Lower leg skin (tissue), 4 donors: ENCODE data around the gene DTD1. TPM values are rescaled to one million over a fixed set of nuclear protein-coding genes. Genes with fewer than 3 reads are reported as not detected.

Experiments
- DNase-seq, 2 donors: peaks; one replicate each; pipeline ENCODE4 v3.0.0-alpha.2; 2019; ENCODE audit warnings: low spot score in 2 of 2
- H3K4me3 ChIP-seq: fragments of 200-600 bp; sonication (generic); 2 replicates; pipeline ENCODE4 v1.5.1; 2017; ENCODE audit warnings: mild to moderate bottlenecking, low read depth; ENCODE audit not compliant: poor library complexity, severe bottlenecking
- POLR2A ChIP-seq, 2 donors: fragments of 450-650 bp; IDR thresholded peaks; one replicate each; pipeline ENCODE4 v1.6.1; 2016 to 2017; ENCODE audit warnings: antibody characterized with exemption in 2 of 2, mild to moderate bottlenecking in 1 of 2, moderate library complexity in 1 of 2
- WGBS, 2 donors: methylation state at CpG; one replicate each; pipeline ENCODE4 v1.1.5; 2018; 5-methylcytosine and 5-hydroxymethylcytosine counted together
- intact Hi-C: fragments of 100-400 bp; cut with DNase I; formaldehyde crosslinking; loops from one replicate; pipeline ENCODE4 v1.15.0; 2023; ENCODE audit warnings: low total_unique reads
- total RNA-seq, 4 donors: library from RNA; depleted of rRNA; stranded (reverse); fragments of >200 nt; gene quantifications; one replicate each; pipeline ENCODE4 v1.1.0, GENCODE V29; 2016
- TF ChIP-seq, protein P1 (sequence below), 3 donors: fragments of 450-650 bp; IDR thresholded peaks; one replicate each; pipeline ENCODE4 v1.5.1; 2016; ENCODE audit warnings: antibody characterized with exemption in 3 of 3, mild to moderate bottlenecking in 3 of 3, moderate library complexity in 2 of 3

Gene DTD1
- total RNA-seq, 4 donors from 2014 or later: 21.7 to 41.8 (median 39.8) TPM

DNA sequence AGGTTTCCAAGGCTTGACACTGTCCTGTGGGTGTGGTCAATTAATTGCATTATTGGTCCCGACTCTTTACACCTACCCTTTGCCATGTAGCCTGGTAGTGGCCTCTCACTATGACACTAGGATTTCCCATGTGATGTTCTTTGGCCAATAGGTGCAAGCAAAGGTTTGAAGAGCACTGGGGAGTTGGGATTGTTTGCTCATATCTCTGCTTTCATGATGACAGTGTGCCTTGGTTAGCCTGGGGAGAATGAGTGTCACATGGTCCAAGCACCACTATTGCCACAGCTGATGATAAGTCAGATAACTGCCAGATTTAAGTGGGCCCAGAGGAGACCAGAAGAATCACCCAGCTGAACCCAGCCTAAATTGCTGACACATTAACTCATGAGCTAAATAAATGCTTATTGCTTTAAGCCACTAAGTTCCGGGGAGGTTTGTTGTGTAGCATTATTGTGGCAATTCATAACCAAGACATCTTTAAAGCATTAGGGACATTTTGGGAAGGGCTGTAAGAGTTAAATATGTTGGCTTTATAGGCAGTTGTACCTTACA is 208.5 kb downstream of the DTD1 start:
- no peak for TF ChIP-seq POLR2A (IDR thresholded peaks at IDR 0.05)
- no peak for DNase-seq
- 85 to 92% methylated on average over 2 of the region's 2 CpGs for WGBS, 2 donors
- intact Hi-C loops: no loop called here
- no peak overlapping the region for H3K4me3 ChIP-seq

DNA sequence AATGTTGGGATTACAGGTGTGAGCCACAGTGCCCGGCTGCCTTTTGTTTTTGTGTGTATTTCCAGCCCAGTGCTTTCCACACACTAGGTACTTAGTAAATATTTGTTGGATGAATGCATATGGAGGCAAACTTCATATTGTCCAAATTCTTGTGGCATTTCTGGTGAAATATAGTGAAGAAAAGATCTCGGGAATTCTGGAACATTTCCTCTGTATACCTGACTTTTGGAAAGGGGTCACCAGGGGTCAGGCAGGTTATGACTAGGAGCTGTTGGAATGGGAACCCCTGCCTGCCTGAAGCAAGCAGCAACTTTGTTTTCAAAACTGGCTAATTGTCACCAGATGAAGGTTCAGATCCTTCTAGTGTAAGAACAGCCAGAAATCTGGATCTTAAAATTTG is 213.7 kb downstream of the DTD1 start:
- WGBS, 2 donors: 85% methylated on average over 2 of the region's 2 CpGs
- no peak overlapping the region for H3K4me3 ChIP-seq
- intact Hi-C loops: no loop called here
- DNase-seq: no peak
- TF ChIP-seq POLR2A (IDR thresholded peaks at IDR 0.05): no peak
- TF ChIP-seq, protein P1, sequence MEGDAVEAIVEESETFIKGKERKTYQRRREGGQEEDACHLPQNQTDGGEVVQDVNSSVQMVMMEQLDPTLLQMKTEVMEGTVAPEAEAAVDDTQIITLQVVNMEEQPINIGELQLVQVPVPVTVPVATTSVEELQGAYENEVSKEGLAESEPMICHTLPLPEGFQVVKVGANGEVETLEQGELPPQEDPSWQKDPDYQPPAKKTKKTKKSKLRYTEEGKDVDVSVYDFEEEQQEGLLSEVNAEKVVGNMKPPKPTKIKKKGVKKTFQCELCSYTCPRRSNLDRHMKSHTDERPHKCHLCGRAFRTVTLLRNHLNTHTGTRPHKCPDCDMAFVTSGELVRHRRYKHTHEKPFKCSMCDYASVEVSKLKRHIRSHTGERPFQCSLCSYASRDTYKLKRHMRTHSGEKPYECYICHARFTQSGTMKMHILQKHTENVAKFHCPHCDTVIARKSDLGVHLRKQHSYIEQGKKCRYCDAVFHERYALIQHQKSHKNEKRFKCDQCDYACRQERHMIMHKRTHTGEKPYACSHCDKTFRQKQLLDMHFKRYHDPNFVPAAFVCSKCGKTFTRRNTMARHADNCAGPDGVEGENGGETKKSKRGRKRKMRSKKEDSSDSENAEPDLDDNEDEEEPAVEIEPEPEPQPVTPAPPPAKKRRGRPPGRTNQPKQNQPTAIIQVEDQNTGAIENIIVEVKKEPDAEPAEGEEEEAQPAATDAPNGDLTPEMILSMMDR (IDR thresholded peaks at IDR 0.05): no peak

DNA sequence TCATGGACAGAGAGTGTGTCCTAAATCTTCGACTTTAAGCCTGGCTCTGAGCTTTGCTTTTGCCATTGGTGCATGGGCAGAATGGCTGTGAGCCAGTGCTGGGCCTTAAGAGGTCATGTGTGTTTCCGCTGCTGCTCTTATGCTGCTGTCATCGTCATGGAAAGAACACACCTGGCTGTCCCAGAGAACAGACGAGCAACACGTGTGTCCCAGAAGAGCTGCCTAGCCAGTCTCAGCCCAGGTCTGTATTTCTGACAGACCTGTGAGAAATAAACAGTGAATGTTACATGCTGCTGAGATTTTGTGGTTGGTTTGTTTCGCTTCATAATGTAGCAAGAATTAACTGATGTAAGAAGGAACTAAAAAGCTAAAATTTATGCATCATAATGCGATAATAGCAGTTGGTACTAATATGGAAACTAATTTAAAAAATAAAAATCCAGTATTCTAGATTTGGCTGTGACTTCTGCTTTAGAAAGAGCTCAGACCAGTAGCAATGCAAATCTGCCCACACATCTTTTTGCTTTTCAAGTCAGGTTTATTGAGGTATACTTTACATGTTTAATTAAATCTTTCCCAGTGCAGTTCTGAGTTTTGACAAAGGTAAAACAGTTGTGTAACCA is 214.3 kb downstream of the DTD1 start:
- H3K4me3 ChIP-seq: no peak overlapping the region
- 68 to 73% methylated on average over 7 of the region's 7 CpGs for WGBS, 2 donors
- TF ChIP-seq, protein P1 (IDR thresholded peaks at IDR 0.05): no peak
- no peak for TF ChIP-seq POLR2A (IDR thresholded peaks at IDR 0.05)
- intact Hi-C loops: no loop called here
- DNase-seq: no peak

DNA sequence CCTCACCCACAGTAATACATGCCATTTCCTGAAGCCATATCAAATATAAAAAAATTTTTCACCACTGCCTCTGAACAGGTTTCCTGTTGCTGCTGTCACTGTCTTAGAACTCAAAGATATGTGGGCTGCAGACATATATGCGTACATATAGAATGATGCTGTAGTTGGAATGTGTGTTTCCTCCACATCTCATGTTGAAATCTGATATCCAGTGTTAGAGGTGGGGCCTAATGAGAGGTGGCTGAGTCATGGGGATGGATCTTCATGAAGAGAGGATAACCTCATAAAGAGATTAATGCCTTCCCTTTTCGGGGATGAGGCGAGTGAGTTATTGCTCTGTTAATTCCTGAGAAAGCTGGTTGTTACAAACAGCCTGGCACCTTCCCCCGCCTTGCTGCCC is 218.0 kb downstream of the DTD1 start:
- intact Hi-C loops: no loop called here
- no peak for DNase-seq
- TF ChIP-seq, protein P1 (IDR thresholded peaks at IDR 0.05): no peak
- TF ChIP-seq POLR2A (IDR thresholded peaks at IDR 0.05): no peak
- no peak overlapping the region for H3K4me3 ChIP-seq
- WGBS, 2 donors: 67 to 69% methylated on average over 4 of the region's 4 CpGs

DNA sequence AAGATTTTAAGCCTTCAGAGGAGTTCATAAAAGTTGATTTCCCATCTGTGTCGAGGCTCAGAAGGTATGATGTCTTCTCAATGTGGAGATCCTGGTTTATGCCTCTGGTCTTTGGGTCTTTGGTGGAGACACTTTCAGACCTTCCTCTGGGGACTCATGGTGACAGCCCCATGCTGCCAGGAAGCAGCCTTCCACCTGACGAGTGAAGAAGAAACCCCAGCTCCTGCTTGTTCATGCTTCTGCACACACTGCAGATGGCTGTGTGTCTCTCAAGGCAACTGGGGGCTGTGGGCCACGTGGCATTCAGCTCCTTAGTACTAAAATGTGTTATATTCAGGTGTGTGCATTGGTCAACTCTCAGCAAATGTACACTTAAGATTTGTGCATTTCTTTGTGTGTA is 220.9 kb downstream of the DTD1 start:
- WGBS, 2 donors: 45 to 50% methylated on average over 3 of the region's 3 CpGs
- intact Hi-C loops: no loop called here
- no peak overlapping the region for H3K4me3 ChIP-seq
- no peak for TF ChIP-seq POLR2A (IDR thresholded peaks at IDR 0.05)
- TF ChIP-seq, protein P1 (IDR thresholded peaks at IDR 0.05): no peak
- no peak for DNase-seq

DNA sequence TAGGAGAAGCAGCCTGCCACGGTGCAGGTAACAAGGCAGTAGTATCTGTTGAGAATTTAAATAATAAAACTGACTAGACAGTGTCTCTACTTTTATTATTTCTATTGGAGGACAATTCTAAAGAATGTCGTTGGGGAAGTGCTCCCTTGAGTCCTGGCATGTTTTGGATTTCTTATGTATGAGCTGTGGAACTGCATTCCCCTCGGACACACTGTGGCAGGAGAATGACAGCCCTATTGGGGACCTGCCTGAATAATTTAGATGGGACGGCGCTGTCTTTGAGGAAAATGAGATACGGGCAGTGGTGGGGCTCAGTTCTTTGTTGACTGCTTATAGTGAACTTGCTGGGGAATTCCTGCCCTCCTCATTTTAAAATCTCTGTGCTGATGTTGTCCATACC is 223.3 kb downstream of the DTD1 start:
- no peak overlapping the region for H3K4me3 ChIP-seq
- no peak for DNase-seq
- TF ChIP-seq, protein P1 (IDR thresholded peaks at IDR 0.05): no peak
- no peak for TF ChIP-seq POLR2A (IDR thresholded peaks at IDR 0.05)
- 80 to 84% methylated on average over 6 of the region's 6 CpGs for WGBS, 2 donors
- intact Hi-C loops: no loop called here
